Ecto neural progenitor cell (in vitro differentiated cells): ENCODE data around the gene AKT1S1.
A peak's percentile ranks its signal among the peaks of the same experiment; 100 is the strongest.

ENCODE experiments used
- DNase-seq: peaks from one replicate; pipeline ENCODE4 v3.0.0-alpha.2; 2018; ENCODE audit warnings: low spot score

The AKT1S1 gene

DNA sequence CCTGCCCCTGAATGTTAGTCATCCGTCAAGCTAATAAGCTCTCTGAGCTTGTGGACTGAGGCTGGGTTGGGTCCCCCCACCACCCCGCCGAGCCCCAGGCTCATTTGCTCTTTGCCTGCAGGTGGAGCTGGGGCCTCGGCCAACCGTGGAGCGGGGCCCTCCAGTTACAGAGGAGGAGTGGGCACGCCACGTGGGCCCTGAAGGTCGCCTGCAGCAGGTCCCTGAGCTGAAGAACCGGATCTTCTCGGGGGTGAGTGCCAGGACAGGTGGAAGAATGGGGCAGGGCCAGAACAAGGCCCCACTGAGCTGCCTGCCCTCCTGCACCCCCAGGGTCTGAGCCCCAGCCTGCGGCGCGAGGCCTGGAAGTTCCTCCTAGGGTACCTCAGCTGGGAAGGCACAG, 5.5 kb upstream of the AKT1S1 start:
- no peak for DNase-seq

DNA sequence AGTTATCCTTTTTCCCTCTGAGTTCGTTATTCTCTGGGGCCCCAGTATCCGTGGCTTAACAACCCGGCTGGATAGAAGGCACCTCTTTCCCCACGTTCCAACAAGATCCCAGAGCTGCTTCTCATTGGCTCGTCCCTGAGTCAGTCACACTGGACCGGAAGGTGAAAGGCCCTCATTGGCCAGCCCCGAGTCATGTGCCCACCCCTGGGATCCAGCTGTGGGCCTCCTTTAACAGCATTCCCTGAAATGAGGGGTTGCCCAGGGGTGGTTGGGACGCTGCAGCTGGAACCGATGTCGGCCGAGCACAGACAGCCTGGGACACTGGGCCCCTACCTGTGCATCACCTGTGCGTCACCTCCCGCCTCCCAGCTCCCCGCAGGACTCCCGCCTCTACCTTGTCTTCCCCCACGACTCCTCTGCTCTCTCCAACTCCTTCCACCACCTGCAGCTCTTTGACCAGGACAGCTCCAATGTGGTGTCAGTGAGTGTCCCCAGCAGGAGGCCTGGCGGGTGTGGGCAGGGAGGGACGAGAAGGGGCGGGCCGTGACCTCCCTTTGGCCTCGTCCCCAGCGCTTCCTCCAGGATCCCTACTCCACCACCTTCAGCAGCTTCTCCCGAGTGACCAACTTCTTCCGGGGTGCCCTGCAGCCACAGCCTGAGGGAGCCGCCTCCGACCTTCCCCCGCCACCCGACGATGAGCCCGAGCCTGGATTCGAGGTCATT, 4.7 kb upstream of the AKT1S1 start:
- no peak for DNase-seq

GRCh38 chr19:49881186-49881585, 4.0 kb upstream of the AKT1S1 start:
- no peak for DNase-seq

DNA sequence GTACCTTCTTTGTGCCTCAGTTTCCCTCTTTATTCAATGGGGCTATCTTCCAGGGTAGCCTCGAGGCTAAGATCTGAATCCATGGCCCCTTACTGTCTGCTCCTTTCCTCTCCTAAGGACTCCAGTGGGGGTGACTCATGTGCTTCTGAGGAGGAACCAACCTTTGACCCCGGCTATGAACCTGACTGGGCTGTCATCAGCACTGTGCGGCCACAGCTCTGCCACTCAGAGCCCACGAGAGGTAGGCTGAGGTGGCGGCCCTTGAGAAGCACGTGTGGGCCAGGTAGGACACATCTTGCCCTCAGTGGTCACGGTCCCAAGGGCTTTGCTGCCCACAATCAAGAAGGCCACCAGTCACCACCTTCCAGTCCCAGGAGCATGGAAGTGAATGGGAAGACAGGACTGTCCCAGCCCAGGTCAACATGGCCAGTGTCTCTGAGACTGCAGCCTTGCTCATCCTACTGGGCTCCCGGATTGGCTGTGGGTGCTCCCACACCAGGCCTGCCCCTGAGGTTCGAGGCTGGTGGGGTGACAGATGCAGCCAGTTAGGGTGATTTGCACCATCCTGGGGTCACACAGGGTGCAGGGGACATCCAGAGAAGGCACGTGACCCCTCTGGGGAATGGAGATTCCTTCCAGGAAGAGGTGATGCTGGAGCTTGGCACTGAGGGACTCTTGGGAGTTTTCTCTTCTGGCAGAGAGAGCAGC, 3.2 kb upstream of the AKT1S1 start:
- DNase-seq = no peak

DNA sequence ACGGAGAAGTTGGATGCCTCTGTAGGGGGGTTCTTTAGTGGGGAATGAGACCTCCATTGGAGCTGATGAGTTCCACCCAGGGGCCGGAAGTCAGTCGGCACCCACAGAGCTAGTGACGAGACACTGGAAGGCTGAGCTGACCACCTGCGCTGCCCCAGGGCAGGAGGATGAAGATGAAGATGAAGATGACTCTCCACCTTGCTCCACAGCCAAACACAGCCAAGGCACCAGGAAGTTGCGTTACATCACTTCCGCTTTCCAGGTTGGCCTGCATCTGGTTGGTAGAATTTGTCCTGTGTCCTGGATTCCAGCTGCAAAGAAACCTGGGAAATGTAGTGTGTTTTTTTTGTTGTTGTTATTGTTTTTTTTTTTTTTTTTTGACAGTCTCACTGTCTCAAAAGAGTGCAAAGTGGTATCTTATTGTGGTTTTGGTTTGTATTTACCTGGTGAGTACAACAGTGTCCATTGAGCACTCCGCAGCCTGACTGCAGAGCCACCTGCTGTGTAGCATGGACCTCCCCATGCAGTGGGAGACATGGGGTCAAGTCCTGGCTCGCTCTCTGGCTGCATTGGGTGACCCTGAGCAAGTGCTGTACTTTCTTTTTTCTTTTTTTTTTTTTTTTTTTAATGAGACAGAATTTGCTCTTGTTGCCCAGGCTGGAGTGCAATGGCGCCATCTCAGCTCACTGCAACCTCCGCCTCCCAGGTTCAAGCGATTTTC, 2.2 kb upstream of the AKT1S1 start:
- no peak for DNase-seq

DNA sequence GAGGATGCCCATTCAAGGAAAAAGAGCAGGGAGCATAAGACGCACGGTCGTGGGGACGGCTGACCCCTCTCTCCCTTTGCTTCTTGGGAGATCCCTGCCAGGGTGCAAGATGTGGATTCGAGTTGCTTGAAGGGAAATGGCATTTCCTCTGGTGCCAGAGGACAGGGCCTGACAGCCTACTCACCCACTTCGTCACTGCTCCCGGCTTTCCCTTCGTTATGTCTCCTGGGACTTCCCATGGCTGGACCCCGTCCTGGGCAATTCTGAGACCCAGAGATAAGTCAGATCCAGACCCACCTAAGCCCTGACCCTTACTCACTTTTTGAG, 1.6 kb upstream of the AKT1S1 start:
- no peak for DNase-seq

DNA sequence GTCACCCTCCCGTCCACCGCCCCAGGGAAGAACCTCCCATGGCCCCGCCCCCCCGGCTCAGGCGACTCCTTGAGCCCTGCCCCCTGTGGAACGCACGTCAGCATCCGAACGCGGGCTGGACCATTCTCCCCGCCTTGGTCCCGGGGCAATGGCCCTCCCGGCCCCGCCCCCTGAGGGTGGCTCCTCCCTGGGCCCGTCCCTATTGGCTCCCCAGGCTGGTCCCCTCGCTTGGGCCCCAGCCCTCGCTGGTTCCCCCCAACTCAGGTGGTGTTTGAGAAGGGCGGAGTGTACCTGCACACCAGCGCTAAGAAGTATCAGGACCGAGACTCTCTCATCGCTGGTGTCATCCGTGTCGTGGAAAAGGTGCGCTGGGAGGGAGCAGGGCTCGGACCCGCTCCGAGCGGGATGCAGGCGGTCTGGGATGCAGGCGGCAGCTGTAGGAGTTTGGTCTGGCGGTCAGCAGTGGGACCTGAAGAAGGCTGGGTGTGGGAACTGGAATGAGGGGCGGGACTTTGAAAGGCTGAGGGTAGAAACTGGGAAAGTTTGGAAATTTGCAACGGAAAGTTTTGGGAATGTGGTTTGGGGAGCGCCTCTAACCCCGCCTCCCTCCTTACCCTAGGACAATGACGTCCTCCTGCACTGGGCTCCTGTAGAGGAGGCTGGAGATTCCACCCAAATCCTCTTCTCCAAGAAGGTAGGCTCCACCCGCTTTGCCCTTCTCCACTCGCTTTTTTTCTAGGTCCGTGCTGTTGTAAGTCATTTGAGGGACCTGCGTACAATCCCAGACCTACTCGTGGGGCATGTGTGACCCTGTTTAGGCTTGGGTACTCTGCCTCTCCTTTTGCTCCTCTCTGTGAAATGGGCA, 956 bp upstream of the AKT1S1 start:
- DNase-seq = peak; percentile 98

- peak; percentile 98 for DNase-seq
These were observed 634 bp downstream of the AKT1S1 start for GRCh38 chr19:49876422-49877019.

DNA sequence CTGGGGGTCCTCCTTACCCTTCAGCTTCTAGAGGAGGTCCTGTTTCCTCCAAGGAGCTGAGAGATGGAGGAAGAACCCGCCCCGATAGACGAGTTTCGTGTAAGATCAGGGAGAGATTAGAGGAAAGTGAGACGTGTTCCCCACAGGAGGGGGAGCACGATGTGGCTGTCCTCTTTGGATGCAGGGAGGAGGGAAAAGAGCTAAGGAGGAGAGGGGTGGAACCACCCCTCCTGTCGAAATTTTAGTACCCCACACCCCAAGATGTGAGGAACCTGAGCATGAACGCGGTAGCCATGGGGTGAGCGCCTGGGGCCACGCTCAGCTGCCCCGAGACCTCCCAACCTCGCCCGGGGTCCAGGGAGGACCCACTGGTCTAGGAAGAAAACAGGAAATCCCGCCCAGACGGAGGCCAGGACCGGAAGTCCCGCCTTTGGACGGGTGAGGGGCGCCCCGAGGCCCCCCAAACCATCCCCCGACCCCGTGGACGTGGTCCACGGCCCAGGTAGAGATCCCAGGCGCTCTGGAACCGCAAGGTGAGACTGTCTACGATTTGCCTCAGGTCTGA, 1.2 kb downstream of the AKT1S1 start:
- DNase-seq = peak; percentile 81

GRCh38 chr19:49875177-49875576, 2.0 kb downstream of the AKT1S1 start:
- DNase-seq = no peak

- DNase-seq = no peak
These were observed 2.5 kb downstream of the AKT1S1 start for GRCh38 chr19:49874503-49875157.

- DNase-seq = no peak
These were observed 3.3 kb downstream of the AKT1S1 start for GRCh38 chr19:49873834-49874233.

DNA sequence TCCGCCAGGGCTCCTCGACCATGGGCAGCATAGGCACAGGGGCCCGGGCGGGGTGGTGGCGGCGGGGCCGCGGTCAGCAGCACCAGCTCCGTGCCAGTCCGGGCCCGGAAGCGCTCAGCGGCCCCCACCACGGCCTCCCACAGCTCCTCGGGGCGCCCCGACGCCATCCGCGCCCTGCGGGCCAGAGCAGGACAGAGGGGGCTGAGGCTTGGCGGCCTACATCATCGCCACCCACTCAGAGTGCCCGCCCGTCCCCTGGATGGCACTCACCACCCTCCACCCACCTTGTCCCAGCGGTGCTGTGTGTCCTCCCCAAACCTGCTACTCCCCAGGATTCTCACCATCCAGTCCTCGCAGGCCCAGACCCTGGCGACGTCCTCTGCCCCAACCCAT, 4.0 kb downstream of the AKT1S1 start:
- DNase-seq = no peak

GRCh38 chr19:49872245-49873128, 4.7 kb downstream of the AKT1S1 start:
- DNase-seq = no peak

- DNase-seq = no peak
These were observed 5.7 kb downstream of the AKT1S1 start for GRCh38 chr19:49871349-49871985.

DNA sequence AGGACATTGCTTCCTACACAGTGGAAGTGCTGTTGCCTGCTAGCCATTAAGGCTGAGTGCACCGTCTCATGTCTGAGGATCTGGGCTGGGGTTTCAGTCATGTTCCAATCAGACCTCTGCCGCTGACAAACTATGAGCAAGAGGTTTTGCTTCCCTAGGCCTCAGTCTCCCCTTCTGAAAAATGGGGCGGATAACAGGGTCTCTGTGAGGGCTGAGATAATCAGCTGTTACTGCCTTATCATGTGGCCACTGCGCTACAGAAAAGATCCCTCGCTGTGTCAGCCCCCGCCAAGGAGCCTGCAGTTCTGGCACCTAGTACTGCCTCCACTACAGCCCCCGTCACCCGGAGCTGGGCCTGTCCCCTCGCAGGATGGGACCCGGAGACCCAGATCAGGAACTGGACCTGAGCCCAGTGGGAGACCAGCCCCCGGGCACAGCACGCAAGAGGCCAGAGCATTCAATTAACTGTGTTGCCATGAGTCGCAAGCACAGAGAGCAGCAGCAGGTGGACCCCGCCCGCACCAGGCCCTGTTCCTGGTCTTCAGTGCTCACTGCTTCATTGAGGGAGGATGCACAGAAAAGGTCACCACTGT, 6.8 kb downstream of the AKT1S1 start:
- DNase-seq = no peak

DNA sequence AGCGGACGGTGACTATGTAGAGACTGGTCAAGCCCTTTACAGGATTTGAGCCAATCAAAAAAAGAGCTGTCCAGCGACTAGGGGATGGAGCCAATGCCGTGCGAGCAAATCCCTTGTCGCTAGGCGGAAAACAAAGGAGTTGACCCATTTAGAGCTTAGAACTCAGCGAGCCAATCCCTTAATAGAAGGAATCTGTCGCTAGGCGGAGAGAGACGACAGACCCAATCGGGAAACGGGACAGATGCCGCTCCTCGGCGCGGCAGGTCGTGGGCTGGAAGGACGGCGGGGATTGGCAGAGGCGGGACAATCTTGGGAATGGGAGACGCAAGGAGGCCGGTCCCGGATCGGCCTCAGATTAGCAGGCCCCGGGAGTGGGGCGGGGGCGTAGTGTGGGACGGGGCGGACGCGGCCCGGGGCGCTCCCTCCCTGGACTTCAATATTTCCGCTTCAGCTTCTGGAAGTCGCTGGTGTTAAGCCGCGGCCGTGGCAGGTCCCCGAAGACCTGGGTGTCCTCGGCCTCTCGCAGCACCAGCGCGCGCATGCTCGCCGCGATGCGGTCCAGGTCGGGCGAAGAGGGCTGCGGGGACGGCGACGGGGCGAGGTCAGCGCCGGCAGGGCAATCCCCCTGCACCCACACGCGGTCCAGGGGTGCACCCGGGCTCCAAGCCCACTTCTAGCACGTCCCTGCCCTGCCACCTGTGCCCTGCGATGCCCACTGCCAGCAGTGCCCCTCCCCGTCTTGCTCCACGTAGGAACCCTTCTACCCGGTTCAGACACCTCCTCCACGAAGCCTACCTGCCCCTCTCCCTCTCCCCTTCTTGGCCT, 7.5 kb downstream of the AKT1S1 start:
- peak; percentile 98 for DNase-seq

GRCh38 chr19:49869009-49869483, 8.1 kb downstream of the AKT1S1 start:
- DNase-seq = no peak
